ENCODE results near the gene RPAIN.

Gene RPAIN, protein sequence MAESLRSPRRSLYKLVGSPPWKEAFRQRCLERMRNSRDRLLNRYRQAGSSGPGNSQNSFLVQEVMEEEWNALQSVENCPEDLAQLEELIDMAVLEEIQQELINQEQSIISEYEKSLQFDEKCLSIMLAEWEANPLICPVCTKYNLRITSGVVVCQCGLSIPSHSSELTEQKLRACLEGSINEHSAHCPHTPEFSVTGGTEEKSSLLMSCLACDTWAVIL

DNA sequence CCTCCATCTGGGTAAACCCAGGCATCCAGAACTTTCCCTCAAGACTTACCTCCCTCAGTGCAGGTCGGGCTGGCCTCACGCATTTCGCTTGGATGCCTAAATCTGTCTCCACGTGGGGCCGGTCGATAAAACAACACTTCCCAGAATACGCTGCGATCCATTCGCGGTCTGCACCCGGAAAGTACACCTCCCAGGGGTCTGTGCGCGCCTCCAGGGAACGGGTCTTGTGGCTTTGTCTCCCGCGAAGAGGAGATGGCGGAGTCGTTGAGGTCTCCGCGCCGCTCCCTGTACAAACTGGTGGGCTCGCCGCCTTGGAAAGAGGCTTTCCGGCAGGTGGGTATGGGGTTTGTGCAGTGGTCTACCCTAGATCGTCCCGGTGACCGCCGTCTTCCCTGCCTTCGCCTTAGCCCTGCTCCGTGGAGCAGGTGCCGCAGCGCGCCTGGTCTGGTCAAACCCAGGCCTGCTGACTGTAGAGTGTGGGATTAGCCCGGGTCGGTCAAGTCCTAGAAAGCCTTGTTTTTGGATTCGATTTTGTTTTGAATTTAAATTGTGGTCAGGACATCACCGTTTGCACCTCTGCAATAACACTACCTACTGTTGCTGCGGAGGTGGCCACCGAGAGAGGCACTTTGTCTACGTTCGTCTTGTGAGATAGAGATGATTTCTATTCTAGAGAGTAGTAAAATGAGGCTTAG lies at the start of gene RPAIN:
Gene RPAIN (plus strand): TSS at position 224 of the 695 bp plus-strand sequence. CDS start 29 bp downstream, at position 253.
- DNase-seq, result peak; percentile 63

DNA sequence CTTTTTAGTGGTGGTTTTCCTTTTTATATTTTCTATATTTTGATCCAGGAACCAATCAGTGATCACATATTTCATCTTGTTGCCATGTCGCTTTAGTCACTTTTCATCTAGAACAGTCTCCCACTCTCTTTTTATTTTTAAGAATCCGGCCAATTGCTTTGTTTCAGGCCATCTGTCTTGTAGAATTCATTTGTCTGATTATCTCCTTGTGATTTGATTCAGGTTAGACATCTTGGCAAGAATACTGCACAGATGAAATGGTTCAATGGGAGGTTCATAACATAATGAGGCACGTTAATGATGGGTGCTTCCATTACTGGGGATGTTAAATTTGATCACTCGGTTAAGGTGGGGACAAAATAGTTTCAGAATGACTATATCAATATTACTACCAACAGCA lies 49.6 kb upstream of the RPAIN start:
- no peak for DNase-seq

DNA sequence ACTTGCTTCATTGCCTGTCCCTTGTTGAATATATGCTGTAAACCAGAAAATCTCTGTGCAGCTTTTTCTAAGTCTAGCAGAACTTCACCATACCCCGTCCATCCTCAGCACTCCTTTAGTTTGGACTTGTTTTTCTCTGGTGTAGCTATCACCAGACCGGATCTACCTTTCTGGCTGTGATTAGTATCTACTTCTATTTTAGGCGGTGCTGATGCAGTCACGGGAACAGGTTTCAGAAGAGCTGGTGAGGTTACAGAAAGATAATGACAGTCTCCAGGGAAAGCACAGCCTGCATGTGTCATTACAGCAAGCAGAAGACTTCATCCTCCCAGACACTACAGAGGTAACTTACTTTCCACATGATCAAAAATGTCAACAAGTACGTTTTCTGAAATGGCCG lies 46.9 kb upstream of the RPAIN start:
- no peak for DNase-seq

GRCh38 chr17:5378566-5379207 lies 41.3 kb upstream of the RPAIN start:
- no peak for DNase-seq

GRCh38 chr17:5379351-5380107 lies 40.5 kb upstream of the RPAIN start:
- DNase-seq, result no peak

- no peak for DNase-seq
Measured at GRCh38 chr17:5380491-5381135, 39.4 kb upstream of the RPAIN start.

GRCh38 chr17:5381542-5381941 lies 38.4 kb upstream of the RPAIN start:
- no peak for DNase-seq

GRCh38 chr17:5391678-5392077 lies 28.3 kb upstream of the RPAIN start:
- DNase-seq, result no peak

DNA sequence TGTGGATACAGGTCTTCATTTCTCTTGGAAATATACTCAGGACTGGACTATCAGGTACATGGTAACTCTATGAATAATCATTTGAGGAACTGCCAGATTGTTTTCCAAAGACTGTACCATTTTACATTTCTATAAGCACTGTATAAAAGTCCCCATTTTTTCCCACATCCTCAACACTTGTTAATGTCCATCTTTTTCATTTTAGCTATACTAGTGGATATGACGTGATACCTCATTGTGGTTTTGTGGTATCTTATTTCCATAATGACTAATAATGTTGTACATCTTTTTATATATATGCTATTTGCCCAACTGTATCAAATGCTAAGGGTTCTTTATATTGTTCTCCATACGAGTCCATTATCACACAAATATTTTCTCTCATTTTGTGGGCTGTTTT lies 23.4 kb upstream of the RPAIN start:
- DNase-seq, result no peak

DNA sequence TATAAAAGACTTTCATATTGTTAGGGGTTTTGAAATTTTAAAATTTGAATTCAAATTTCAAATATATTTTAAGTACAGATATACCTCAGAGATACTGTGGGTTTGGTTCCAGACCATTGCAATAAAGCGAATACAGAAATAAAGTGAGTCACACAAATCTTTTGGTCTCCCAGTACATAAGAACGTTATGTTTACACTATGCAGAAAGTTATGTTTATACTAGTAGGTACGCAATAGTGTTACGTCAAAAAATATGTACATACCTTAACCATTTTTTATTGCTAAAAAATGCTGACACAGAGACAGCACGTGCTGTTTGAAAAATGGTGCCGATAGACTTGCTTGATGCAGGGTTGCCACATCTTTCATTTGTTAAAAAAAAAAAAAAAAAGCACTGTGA lies 20.2 kb upstream of the RPAIN start:
- no peak for DNase-seq

DNA sequence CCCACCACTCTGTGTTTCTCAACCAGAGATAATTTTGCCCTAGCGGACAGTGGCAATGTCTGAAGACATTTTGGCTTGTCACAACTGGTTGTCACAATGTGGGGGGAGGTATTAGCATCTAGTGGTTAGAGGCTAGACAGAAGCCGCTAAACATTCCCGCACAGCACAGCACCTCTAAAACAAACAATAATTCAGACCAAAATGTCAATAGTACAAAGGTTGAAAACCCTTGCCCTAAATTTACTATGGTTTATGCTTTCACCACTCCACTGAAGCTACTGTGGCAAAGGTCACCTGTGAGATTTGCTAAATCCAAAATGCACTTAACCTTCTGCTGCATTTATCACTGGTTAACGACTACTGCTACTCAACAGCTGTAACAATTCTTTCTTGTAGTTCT lies 14.6 kb upstream of the RPAIN start:
- no peak for DNase-seq

- DNase-seq, result no peak
Measured at GRCh38 chr17:5408186-5408585, 11.8 kb upstream of the RPAIN start.

DNA sequence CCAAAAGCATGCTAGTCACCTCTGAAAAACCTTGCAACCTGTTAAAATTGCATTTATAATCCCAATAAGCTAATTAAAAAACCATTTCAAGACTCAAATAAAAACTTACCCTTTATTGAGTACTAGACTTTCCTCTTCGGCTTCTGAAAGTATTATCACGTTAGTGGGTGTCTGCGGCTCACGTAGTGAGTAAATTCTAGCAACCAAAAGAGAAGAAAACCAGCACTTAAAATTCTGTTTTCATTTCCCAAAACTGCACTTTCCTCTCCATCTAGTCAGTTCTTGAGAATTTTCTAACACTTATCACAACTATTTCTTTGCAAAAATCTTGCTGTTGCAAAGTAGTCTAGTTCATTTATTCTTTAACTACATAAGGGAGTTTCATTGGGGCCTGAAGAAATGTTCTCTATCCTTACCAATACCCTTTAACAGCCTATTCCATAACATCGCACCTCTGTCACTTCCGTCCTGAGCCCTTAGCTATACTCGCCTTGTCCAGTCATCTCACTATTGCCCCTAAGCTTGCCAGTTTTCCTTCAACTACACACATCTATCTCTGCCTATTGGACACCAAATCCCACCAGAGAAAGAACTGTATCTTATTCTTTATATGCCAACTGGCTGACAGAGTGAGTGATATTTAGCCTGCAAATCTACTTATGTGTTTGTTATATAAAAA lies 9.2 kb upstream of the RPAIN start:
- no peak for DNase-seq

DNA sequence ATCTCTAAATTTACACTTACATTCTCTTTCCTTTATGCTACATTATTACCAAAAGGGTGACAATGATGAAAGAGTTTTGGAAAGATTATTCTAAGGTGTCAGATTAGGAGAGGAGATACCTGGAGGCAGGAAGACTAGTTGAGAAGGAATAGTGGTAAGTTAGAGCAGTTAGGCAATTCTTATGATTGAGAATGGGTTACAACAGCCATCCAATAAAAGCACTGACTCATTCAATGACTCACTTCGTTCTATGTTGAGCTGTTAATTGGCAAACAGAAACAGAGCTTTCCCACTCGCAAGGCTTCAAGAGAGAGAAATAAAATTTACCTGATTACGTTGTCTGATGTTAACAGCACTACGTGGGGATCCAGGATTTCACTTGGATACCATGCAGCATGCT lies 6.3 kb upstream of the RPAIN start:
- DNase-seq, result no peak

DNA sequence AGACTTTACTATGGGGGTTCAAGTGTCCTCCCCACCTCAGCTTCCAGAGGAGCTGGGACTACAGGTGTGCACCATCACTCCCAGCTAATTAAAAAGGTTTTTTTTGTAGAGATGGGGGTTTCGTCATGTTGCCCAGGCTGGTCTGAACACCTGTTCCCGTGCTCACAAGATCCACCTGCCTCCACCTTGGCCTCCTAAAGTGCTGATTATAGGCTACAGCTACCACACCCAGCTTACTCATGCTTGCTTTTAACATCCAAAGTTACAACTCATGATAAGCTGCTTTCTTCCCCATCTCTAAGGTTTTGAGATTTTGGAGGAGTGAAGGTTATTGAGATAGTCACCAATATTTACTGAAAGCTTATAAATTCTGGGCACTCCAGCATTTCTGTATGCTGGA lies 3.1 kb upstream of the RPAIN start:
- DNase-seq, result peak; percentile 1

DNA sequence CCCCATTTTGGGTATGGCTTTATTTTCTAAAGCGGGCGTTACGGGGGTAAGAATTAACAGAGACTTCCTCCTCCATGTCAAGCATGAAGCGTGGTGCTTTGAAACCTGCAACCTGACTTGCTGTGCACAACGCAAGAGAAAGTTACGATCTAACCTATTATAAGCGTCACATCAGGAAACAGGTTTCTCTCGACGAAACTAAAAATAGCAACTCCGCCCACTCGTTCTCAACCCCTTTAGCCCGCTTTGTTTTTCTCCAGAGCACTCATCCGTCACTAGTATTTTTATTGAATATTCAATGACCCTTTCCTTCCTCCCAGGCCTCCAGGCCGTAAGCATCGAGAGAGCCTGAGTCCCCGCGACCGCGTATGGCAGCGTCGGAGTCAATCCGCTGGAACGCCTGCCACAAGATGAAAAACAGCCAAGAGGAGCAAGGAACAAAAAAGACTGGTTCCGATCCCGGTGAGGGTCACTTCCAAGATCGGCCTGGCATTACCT lies 1.1 kb upstream of the RPAIN start:
- no peak for DNase-seq

DNA sequence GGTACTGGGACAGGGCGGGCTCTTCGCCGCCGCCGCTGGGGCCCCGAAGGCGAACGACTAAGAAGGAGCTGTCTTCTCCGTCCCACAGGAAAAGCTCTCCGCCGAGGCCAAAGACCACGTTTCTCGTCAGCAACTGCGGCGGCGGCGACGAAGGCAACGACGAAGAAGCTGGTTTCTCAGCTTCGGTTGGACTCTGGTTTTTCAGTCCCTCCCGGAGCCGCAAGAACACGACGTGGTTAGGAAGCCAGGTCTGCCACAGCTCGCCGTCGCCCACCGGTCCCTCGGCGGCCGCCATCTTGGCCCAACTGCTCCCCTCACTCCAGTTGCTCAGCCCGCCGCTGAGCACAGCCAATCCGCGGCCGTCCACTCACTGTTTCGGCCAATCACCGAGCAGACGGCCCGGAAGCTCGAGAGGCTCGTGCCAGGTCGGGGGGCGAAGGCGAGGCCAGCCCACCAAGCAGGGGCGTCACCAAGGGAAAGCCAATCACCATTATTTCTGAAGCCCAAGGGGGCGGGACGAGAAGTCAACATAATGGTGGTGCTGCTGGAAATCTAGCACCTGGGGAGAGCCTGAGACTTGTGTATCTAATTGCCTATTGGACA lies 525 bp upstream of the RPAIN start, which contains the start of gene NUP88:
Gene NUP88 (minus strand): TSS at position 307 of the 603 bp plus-strand sequence. CDS start 12 bp downstream, at position 295.
- peak; percentile 82 for DNase-seq

- DNase-seq, result no peak
Measured at GRCh38 chr17:5422505-5422904, 2.5 kb downstream of the RPAIN start.

- DNase-seq, result no peak
Measured at GRCh38 chr17:5424909-5425308, 4.9 kb downstream of the RPAIN start.

DNA sequence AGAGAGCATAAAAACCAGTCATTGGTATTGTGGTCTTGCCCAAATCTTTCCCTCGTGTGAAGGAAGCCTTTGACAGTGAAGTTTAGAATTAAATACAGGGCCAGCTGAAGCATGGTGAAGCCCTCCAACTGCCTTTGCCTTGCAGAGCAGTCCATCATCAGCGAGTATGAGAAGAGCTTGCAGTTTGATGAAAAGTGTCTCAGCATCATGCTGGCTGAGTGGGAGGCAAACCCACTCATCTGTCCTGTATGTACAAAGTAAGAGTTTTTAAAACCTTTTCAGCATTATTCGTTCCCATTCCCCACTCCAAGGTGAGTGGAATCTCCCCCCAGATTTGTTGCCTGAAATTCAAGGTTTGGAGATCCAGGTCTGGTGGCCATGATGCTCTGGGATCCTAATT lies 5.8 kb downstream of the RPAIN start:
- no peak for DNase-seq

GRCh38 chr17:5429191-5429887 lies 9.4 kb downstream of the RPAIN start:
- DNase-seq, result no peak

All from COR-L47 (cell line).